Lower lobe of right lung (tissue), 2 donors: ENCODE measurements around the gene ZNF652. TPM values are rescaled to one million over a fixed set of nuclear protein-coding genes. Genes with fewer than 3 reads are reported as not detected.

Source experiments
- ATAC-seq, 2 donors: fragments of 200-7000 bp; cut with Tn5 transposase; one replicate each; pipeline ENCODE4 v1.9.1; 2020 to 2022; ENCODE audit warnings: mild to moderate bottlenecking in 2 of 2, moderate library complexity in 2 of 2
- DNase-seq: peaks from one replicate; pipeline ENCODE4 v3.0.0-alpha.2; 2020
- H3K27ac ChIP-seq: fragments of 200-600 bp; one replicate; pipeline ENCODE4 v1.8.0; 2022
- H3K27me3 ChIP-seq: fragments of 200-600 bp; one replicate; pipeline ENCODE4 v1.8.0; 2022; ENCODE audit warnings: low read depth
- H3K36me3 ChIP-seq: fragments of 200-600 bp; one replicate; pipeline ENCODE4 v1.8.0; 2022; ENCODE audit warnings: mild to moderate bottlenecking
- H3K4me1 ChIP-seq: fragments of 200-600 bp; one replicate; pipeline ENCODE4 v1.8.0; 2022
- H3K4me3 ChIP-seq: fragments of 200-600 bp; one replicate; pipeline ENCODE4 v1.8.0; 2022; ENCODE audit warnings: mild to moderate bottlenecking
- H3K9me3 ChIP-seq: fragments of 200-600 bp; one replicate; pipeline ENCODE4 v1.8.0; 2022
- intact Hi-C: fragments of 100-400 bp; cut with DNase I; formaldehyde crosslinking; loops from one replicate; pipeline ENCODE4 v1.11.0; 2022
- total RNA-seq: library from RNA; stranded (reverse); fragmentation: NEBNext Ultra II Directional; extraction: Animal tissue kit (Norgen Biotek cat#: 25700); gene quantifications from one replicate; pipeline ENCODE4 v1.2.1, GENCODE V29; 2021
- TF ChIP-seq, protein P1 (sequence below): fragments of 200-600 bp; IDR thresholded peaks from one replicate; pipeline ENCODE4 v1.8.0; 2022; ENCODE audit warnings: antibody characterized with exemption, mild to moderate bottlenecking
- donor health status: DM: no; HTN: yes; CAD: no; lungs with severe emphysema.

The ZNF652 gene
- total RNA-seq, 1 donor from 2014 or later = 49.0 TPM

DNA sequence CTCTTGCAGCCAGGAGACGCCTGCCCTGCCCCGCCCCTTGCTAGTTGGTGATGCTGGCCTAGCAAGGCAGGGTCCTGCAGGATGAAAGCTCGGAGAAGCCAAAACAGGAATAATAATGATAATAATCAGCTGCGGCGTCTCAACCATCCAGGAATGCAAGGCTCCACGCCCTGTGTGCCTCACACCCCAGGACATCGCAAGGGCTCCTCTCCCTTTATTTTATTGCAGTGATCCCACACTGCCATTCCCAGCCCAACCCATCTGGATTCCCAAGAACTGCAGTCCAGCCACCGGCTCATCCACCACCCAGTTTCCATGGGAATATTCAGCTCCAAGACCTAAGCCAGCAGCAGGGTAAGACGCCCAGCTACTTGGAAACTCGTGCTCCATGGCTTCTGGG lies 21.0 kb upstream of the ZNF652 start:
- Histone ChIP-seq H3K9me3 (no peaks in the 10 kb centered on the region), H3K27me3 (no peaks in the 10 kb centered on the region), H3K36me3 (no peaks in the 10 kb centered on the region), H3K4me3 (no peak overlapping the region), H3K27ac (no peak overlapping the region), H3K4me1 (peaks cover 4% of the 10 kb centered on the region)
- DNase-seq = no peak
- TF ChIP-seq, protein P1, sequence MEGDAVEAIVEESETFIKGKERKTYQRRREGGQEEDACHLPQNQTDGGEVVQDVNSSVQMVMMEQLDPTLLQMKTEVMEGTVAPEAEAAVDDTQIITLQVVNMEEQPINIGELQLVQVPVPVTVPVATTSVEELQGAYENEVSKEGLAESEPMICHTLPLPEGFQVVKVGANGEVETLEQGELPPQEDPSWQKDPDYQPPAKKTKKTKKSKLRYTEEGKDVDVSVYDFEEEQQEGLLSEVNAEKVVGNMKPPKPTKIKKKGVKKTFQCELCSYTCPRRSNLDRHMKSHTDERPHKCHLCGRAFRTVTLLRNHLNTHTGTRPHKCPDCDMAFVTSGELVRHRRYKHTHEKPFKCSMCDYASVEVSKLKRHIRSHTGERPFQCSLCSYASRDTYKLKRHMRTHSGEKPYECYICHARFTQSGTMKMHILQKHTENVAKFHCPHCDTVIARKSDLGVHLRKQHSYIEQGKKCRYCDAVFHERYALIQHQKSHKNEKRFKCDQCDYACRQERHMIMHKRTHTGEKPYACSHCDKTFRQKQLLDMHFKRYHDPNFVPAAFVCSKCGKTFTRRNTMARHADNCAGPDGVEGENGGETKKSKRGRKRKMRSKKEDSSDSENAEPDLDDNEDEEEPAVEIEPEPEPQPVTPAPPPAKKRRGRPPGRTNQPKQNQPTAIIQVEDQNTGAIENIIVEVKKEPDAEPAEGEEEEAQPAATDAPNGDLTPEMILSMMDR = no peak
- intact Hi-C loops = no loop called here
- ATAC-seq = no peak

DNA sequence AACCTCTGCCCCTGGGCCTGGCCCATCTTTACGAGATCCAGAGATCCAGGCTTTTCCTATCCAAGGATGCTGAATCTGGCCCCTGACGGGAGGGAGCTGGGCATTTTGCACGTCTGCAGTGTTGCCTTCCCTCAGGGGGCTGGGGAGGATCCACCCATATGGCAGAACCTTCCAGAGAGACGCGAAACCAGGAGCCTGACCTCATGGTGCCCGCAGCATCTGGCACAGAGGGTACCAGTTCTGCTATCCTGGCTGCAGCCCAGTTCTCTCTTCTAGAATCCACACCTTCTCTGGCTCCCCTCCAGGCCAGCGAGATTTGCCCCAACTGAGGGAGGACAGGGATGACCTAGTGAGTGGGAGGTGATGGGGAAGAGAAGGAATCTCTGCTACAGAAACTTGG lies 20.5 kb upstream of the ZNF652 start:
- Histone ChIP-seq H3K4me1 (no peaks in the 10 kb centered on the region), H3K36me3 (no peaks in the 10 kb centered on the region), H3K4me3 (no peak overlapping the region), H3K27ac (no peak overlapping the region), H3K27me3 (no peaks in the 10 kb centered on the region), H3K9me3 (no peaks in the 10 kb centered on the region)
- TF ChIP-seq, protein P1 = no peak
- DNase-seq (no peak), ATAC-seq (no peak)
- intact Hi-C loops = no loop called here

DNA sequence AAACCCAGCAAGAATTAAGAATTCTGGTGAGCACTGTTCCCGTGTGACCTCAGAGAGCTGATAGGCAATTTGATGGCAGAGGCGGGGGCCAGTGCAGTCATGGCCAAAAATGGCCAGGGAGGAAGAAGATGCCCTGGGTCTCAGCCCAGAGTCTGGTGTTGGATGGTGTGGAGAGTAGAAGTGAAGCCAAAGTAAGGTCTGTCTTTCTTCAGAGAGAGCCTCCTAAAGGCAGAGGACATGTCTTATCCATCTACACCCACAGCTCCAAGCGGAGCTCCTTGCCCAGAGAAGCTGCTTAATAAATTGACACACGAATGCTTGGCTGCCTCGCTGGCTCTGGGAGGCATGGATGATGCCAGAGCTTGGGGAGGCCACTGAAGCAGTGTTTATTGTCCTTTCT lies 19.7 kb upstream of the ZNF652 start:
- Histone ChIP-seq H3K4me1 (no peaks in the 10 kb centered on the region), H3K4me3 (no peak overlapping the region), H3K27me3 (no peaks in the 10 kb centered on the region), H3K9me3 (no peaks in the 10 kb centered on the region), H3K27ac (no peak overlapping the region), H3K36me3 (no peaks in the 10 kb centered on the region)
- intact Hi-C loops = no loop called here
- no peak for ATAC-seq
- DNase-seq = no peak
- TF ChIP-seq, protein P1 = no peak

DNA sequence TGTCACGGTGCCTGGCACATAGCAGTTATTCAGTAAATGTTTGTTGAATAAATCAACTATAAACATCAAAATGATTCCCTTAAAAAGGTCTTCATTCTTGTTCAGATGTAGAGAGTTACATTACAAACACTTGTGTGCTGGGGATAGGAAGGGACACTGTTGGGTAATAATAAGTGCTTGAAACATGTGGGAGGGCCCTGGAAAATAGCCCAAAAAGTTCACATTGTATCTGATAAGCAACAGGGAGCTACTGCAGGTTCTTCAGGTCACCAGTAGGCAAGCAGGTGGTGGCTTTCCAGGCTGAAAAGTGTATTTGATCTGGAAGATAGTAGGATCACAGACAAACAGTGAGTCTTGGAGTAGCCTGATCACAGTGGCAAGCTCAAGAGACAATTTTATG lies 19.0 kb upstream of the ZNF652 start:
- DNase-seq (no peak), ATAC-seq (peak; percentile 79 to 82)
- TF ChIP-seq, protein P1 = no peak
- Histone ChIP-seq H3K4me3 (no peak overlapping the region), H3K4me1 (no peaks in the 10 kb centered on the region), H3K27me3 (no peaks in the 10 kb centered on the region), H3K27ac (no peak overlapping the region), H3K36me3 (no peaks in the 10 kb centered on the region), H3K9me3 (no peaks in the 10 kb centered on the region)
- intact Hi-C loops = no loop called here

DNA sequence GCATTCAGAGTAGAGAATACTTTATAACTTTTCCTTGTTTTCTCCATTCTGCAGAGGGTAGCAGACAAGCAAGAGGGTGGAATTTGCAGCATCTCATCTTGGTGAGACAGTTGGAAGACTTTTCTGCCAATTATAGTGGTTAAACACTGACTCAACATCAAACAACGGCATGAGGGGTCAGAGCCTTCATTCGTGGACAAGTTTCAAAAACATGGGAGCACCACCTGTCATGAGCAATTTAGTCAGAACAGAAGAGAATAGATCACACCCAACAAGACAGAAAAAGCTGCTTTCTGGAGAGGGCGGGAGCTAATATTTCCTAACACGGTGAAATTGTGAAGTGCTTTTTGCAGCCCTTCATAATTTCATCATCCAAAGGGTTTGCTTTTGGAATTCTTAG lies 17.9 kb upstream of the ZNF652 start:
- Histone ChIP-seq H3K27me3 (no peaks in the 10 kb centered on the region), H3K4me1 (no peaks in the 10 kb centered on the region), H3K9me3 (no peaks in the 10 kb centered on the region), H3K27ac (no peak overlapping the region), H3K36me3 (no peaks in the 10 kb centered on the region), H3K4me3 (no peak overlapping the region)
- ATAC-seq = peak in 1 of 2 donors; percentile 37
- no peak for DNase-seq
- intact Hi-C loops = no loop called here
- TF ChIP-seq, protein P1 = no peak

DNA sequence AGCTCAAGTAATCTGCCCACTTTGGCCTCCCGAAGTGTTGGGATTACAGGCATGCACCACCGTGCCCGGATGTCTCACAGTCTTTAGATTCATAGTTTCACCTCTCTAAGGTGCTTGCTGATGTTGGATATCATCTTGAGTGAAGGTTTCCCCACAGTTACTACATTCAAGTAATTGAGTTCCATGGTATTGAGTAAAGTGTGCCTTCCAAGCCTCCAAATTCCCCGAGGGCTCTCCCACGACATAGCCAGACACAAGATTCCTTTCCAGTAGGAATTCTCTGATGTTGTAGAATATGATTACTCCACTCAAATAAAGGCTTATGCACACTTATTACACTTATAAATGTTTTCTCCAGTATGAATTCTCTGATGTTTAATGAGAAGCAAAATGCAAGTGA lies 16.3 kb upstream of the ZNF652 start:
- ATAC-seq (no peak), DNase-seq (no peak)
- H3K27me3 ChIP-seq = no peaks in the 10 kb centered on the region
- no peaks in the 10 kb centered on the region for H3K9me3 ChIP-seq
- TF ChIP-seq, protein P1 = no peak
- intact Hi-C loops = no loop called here
- H3K27ac ChIP-seq = no peak overlapping the region
- H3K36me3 ChIP-seq = no peaks in the 10 kb centered on the region
- H3K4me1 ChIP-seq = no peaks in the 10 kb centered on the region
- H3K4me3 ChIP-seq = no peak overlapping the region
